SK-N-SH (cell line): ENCODE measurements around the gene STX7. TPM values are rescaled to one million over a fixed set of nuclear protein-coding genes. Genes with fewer than 3 reads are reported as not detected.

Source experiments
- CTCF ChIA-PET: fragments of 300-600, 350-600 bp; formaldehyde crosslinking; extraction: SDS; loops from one replicate; lab custom pipeline; 2021; lab: Yijun Ruan, JAX
- POLR2A ChIA-PET: fragments of 350-600 bp; sonication (Branson Sonifier 250); formaldehyde crosslinking; extraction: SDS; loops from one replicate; lab custom pipeline; 2020; ENCODE audit warnings: antibody characterized with exemption, inconsistent platforms; lab: Yijun Ruan, JAX
- DNase-seq: peaks from one replicate; pipeline ENCODE4 v3.0.0; 2012
- H2AFZ ChIP-seq: fragments of 200-600 bp; sonication (generic); 2 replicates; pipeline ENCODE4 v1.8.1; 2016; ENCODE audit warnings: antibody characterized with exemption, mild to moderate bottlenecking, low read depth
- H3F3A ChIP-seq: fragments of 200-600 bp; sonication (generic); replicated peaks from 2 replicates; pipeline ENCODE3; 2016; ENCODE audit warnings: antibody characterized with exemption, mild to moderate bottlenecking; ENCODE audit not compliant: insufficient read depth
- H3K27ac ChIP-seq, 2 experiments: fragments of 200-500 bp in 1 of 2; fragments of 200-600 bp in 1 of 2; sonication (Bioruptor generic) in 1 of 2; sonication (generic), shearing (Covaris generic) in 1 of 2; 2 replicates each; pipeline versions ENCODE4 v1.5.1 to v1.6.1; 2014 to 2016; ENCODE audit warnings: low read depth in 2 of 2, inconsistent platforms in 1 of 2, low read length in 1 of 2, mild to moderate bottlenecking in 1 of 2, mixed read lengths in 1 of 2
- H3K27me3 ChIP-seq: fragments of 200-600 bp; sonication (generic), shearing (Covaris generic); 2 replicates; pipeline ENCODE4 v1.6.1; 2016; ENCODE audit warnings: mixed run types; ENCODE audit not compliant: insufficient read depth
- H3K36me3 ChIP-seq, 2 experiments: fragments of 200-500 bp in 1 of 2; fragments of 200-600 bp in 1 of 2; sonication (Bioruptor generic) in 1 of 2; sonication (generic) in 1 of 2; replicated peaks in 1 of 2; 2 replicates each; pipeline versions ENCODE3 to v1.5.1; 2014 to 2016; ENCODE audit warnings: low read length in 1 of 2, mild to moderate bottlenecking in 1 of 2; ENCODE audit not compliant: insufficient read depth in 2 of 2, control insufficient read depth in 1 of 2
- H3K4me1 ChIP-seq, 2 experiments: fragments of 200-500 bp in 1 of 2; fragments of 200-600 bp in 1 of 2; sonication (Bioruptor generic) in 1 of 2; sonication (generic), shearing (Covaris generic) in 1 of 2; 2 replicates each; pipeline versions ENCODE4 v1.5.1 to v1.6.1; 2014 to 2016; ENCODE audit warnings: low read depth in 1 of 2, low read length in 1 of 2, mixed run types in 1 of 2; ENCODE audit not compliant: insufficient read depth in 2 of 2, control insufficient read depth in 1 of 2
- H3K4me2 ChIP-seq: fragments of 200-600 bp; sonication (generic), shearing (Covaris generic); 2 replicates; pipeline ENCODE4 v1.6.1; 2017; ENCODE audit warnings: mixed run types
- H3K4me3 ChIP-seq, 2 experiments: fragments of 200-500 bp in 1 of 2; fragments of 200-600 bp in 1 of 2; sonication (Bioruptor generic) in 1 of 2; sonication (generic), shearing (Covaris generic) in 1 of 2; 2 replicates each; pipeline versions ENCODE4 v1.5.1 to v1.8.1; 2014 to 2016; ENCODE audit warnings: low read depth in 2 of 2, inconsistent platforms in 1 of 2, low read length in 1 of 2, mild to moderate bottlenecking in 1 of 2, mixed read lengths in 1 of 2, moderate library complexity in 1 of 2
- H3K79me2 ChIP-seq: fragments of 200-600 bp; sonication (generic); 2 replicates; pipeline ENCODE4 v1.8.1; 2017; ENCODE audit warnings: mild to moderate bottlenecking; ENCODE audit not compliant: insufficient read depth
- H3K9ac ChIP-seq: fragments of 200-600 bp; sonication (generic); 2 replicates; pipeline ENCODE4 v1.6.1; 2017; ENCODE audit warnings: mixed run types
- H3K9me2 ChIP-seq: fragments of 200-600 bp; sonication (generic); 2 replicates; pipeline ENCODE4 v1.6.1; 2017; ENCODE audit warnings: mixed run types
- H3K9me3 ChIP-seq: fragments of 200-600 bp; sonication (generic); 2 replicates; pipeline ENCODE4 v1.6.1; 2017; ENCODE audit warnings: mixed run types, mild to moderate bottlenecking, moderate library complexity
- H4K20me1 ChIP-seq: fragments of 200-600 bp; sonication (generic); 2 replicates; pipeline ENCODE4 v1.6.1; 2017; ENCODE audit warnings: mild to moderate bottlenecking, mixed run types; ENCODE audit not compliant: insufficient read depth
- FOXJ3 ChIP-seq: sonication (generic); formaldehyde crosslinking; IDR thresholded peaks from 2 replicates; pipeline ENCODE4 v1.5.1; 2020; ENCODE audit warnings: mild to moderate bottlenecking, missing genetic modification reagents
- MEF2A ChIP-seq: IDR thresholded peaks from 2 replicates; pipeline ENCODE4 v1.4.0; 2012; ENCODE audit warnings: low read depth, borderline replicate concordance
- MXI1 ChIP-seq: IDR thresholded peaks from 2 replicates; pipeline ENCODE4 v1.6.1; 2012; ENCODE audit warnings: mild to moderate bottlenecking, low read depth, low read length, improper control_type of control experiment
- NRF1 ChIP-seq: IDR thresholded peaks from 2 replicates; pipeline ENCODE4 v1.6.1; 2012; ENCODE audit warnings: low read depth, mild to moderate bottlenecking, low read length
- POLR2AphosphoS5 ChIP-seq: IDR thresholded peaks from 2 replicates; pipeline ENCODE4 v1.6.1; 2012; ENCODE audit warnings: low read depth, low read length
- SIN3A ChIP-seq: IDR thresholded peaks from 2 replicates; pipeline ENCODE4 v1.6.1; 2012; ENCODE audit warnings: low read depth, mild to moderate bottlenecking, low read length, moderate library complexity, borderline replicate concordance
- SMC3 ChIP-seq: IDR thresholded peaks from 2 replicates; pipeline ENCODE4 v1.6.1; 2012; ENCODE audit warnings: low read depth, low read length, improper control_type of control experiment
- TEAD4 ChIP-seq: IDR thresholded peaks from 2 replicates; pipeline ENCODE4 v1.4.0; 2012; ENCODE audit warnings: mild to moderate bottlenecking, borderline replicate concordance; ENCODE audit not compliant: insufficient read depth
- YY1 ChIP-seq: IDR thresholded peaks from 2 replicates; pipeline ENCODE4 v1.4.0; 2012; ENCODE audit warnings: low read depth, mild to moderate bottlenecking
- WGBS: methylation state at CpG from one replicate; pipeline ENCODE4 v1.1.6; 2017; ENCODE audit warnings: low lambda C conversion rate; 5-methylcytosine and 5-hydroxymethylcytosine counted together
- polyA plus RNA-seq, 3 experiments: library from polyadenylated mRNA; depleted of rRNA; stranded (reverse); fragments of >200 nt; gene quantifications; 2 replicates each; pipeline ENCODE4 v1.2.3, GENCODE V29; 2012
- TF ChIP-seq, protein P1 (sequence below): IDR thresholded peaks from 2 replicates; pipeline ENCODE4 v1.6.1; 2012; ENCODE audit warnings: mild to moderate bottlenecking, low read depth, low read length, moderate library complexity

STX7 gene
- polyA plus RNA-seq, 1 of the 3 experiments (the other 2 are of a cell fraction), result 12.8 TPM

DNA sequence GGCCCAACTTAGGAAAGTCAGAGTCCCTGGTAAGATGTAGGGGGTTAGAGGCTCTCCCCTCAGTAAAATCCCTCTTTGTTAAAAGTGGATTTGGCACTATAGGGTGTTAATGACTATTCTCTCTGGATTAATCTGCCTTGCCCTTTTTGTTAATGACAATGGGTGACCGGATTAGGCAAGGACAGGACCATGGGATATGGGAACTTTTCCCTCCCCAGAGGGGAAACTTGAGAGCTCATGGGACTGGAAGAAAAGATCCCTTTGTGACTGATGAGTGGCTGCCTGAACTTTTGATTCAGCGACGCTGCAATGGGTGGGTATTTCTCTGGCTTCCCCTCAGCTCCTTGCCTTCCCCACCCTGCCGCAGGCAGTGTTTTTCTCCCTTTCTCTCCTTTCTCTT is 12.9 kb upstream of the STX7 start:
- H4K20me1 ChIP-seq, result no peaks in the 10 kb centered on the region
- no peak overlapping the region for H3K9ac ChIP-seq
- H3K4me3 ChIP-seq, result no peak overlapping the region
- H3K4me2 ChIP-seq, result no peak overlapping the region
- H3K9me3 ChIP-seq, result no peaks in the 10 kb centered on the region
- TF ChIP-seq YY1 (no peak), POLR2AphosphoS5 (no peak), TEAD4 (no peak)
- TF ChIP-seq, protein P1, sequence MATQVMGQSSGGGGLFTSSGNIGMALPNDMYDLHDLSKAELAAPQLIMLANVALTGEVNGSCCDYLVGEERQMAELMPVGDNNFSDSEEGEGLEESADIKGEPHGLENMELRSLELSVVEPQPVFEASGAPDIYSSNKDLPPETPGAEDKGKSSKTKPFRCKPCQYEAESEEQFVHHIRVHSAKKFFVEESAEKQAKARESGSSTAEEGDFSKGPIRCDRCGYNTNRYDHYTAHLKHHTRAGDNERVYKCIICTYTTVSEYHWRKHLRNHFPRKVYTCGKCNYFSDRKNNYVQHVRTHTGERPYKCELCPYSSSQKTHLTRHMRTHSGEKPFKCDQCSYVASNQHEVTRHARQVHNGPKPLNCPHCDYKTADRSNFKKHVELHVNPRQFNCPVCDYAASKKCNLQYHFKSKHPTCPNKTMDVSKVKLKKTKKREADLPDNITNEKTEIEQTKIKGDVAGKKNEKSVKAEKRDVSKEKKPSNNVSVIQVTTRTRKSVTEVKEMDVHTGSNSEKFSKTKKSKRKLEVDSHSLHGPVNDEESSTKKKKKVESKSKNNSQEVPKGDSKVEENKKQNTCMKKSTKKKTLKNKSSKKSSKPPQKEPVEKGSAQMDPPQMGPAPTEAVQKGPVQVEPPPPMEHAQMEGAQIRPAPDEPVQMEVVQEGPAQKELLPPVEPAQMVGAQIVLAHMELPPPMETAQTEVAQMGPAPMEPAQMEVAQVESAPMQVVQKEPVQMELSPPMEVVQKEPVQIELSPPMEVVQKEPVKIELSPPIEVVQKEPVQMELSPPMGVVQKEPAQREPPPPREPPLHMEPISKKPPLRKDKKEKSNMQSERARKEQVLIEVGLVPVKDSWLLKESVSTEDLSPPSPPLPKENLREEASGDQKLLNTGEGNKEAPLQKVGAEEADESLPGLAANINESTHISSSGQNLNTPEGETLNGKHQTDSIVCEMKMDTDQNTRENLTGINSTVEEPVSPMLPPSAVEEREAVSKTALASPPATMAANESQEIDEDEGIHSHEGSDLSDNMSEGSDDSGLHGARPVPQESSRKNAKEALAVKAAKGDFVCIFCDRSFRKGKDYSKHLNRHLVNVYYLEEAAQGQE, result no peak
- H3K4me1 ChIP-seq, result no peaks in the 10 kb centered on the region
- 12% methylated on average over 4 of the region's 4 CpGs for WGBS
- H2AFZ ChIP-seq, result no peak overlapping the region
- no peak overlapping the region for H3K27ac ChIP-seq
- H3K79me2 ChIP-seq, result no peaks in the 10 kb centered on the region
- ChIA-PET POLR2A (no interaction called here), CTCF (interaction anchor here (0.8 to 1.2 kb wide), 2 partner anchors 18 to 272 kb away, joined by 3 read pairs; partner anchors contain the start of gene SLC18B1)
- no peak for DNase-seq
- H3K36me3 ChIP-seq, result no peaks in the 10 kb centered on the region
- H3F3A ChIP-seq, result no peaks in the 10 kb centered on the region
- peaks cover 22% of the 10 kb centered on the region for H3K27me3 ChIP-seq
- no peaks in the 10 kb centered on the region for H3K9me2 ChIP-seq

GRCh38 chr6:132524646-132525045 is 11.7 kb upstream of the STX7 start:
- Histone ChIP-seq H2AFZ (no peak overlapping the region), H3K4me1 (no peaks in the 10 kb centered on the region), H3K9me2 (no peaks in the 10 kb centered on the region), H4K20me1 (no peaks in the 10 kb centered on the region), H3K27ac (no peak overlapping the region), H3K36me3 (no peaks in the 10 kb centered on the region), H3K4me3 (no peak overlapping the region), H3K9ac (no peak overlapping the region), H3K27me3 (peaks cover 22% of the 10 kb centered on the region), H3K9me3 (no peaks in the 10 kb centered on the region), H3K79me2 (no peaks in the 10 kb centered on the region), H3K4me2 (no peak overlapping the region), H3F3A (no peaks in the 10 kb centered on the region)
- TF ChIP-seq MEF2A, result no peak
- TF ChIP-seq SIN3A, result no peak
- TF ChIP-seq, protein P1, result no peak
- TF ChIP-seq SMC3, result no peak
- TF ChIP-seq NRF1, result no peak
- no peak for TF ChIP-seq MXI1
- TF ChIP-seq FOXJ3 (CRISPR knock-in tag), result no peak
- no peak for DNase-seq
- POLR2A ChIA-PET, result no interaction called here
- WGBS, result 6% methylated on average over 5 of the region's 5 CpGs
- CTCF ChIA-PET, result interaction anchor here (1.2 to 2.4 kb wide), 2 partner anchors 245 to 1392 kb away, joined by 3 to 10 read pairs; no protein-coding TSS in a partner anchor
